Keratinocyte (primary cell): ENCODE measurements around the gene ACTN2.

ENCODE experiments used
- EZH2 ChIP-seq: IDR thresholded peaks from one replicate; pipeline ENCODE4 v1.6.1; 2012; ENCODE audit warnings: inconsistent platforms, mild to moderate bottlenecking, low read length, moderate library complexity
- TF ChIP-seq, protein P1 (sequence below), 3 experiments: IDR thresholded peaks in 1 of 3; conservative IDR thresholded peaks in 1 of 3; optimal IDR thresholded peaks in 1 of 3; 2 replicates in 2 of 3; 3 replicates in 1 of 3; pipeline versions ENCODE3 to v1.5.1; 2011; ENCODE audit warnings: low read length in 3 of 3, mild to moderate bottlenecking in 3 of 3, moderate library complexity in 2 of 3, control low read depth in 1 of 3, inconsistent platforms in 1 of 3; ENCODE audit not compliant: insufficient read depth in 2 of 3; ENCODE audit errors: extremely low read depth in 1 of 3

DNA sequence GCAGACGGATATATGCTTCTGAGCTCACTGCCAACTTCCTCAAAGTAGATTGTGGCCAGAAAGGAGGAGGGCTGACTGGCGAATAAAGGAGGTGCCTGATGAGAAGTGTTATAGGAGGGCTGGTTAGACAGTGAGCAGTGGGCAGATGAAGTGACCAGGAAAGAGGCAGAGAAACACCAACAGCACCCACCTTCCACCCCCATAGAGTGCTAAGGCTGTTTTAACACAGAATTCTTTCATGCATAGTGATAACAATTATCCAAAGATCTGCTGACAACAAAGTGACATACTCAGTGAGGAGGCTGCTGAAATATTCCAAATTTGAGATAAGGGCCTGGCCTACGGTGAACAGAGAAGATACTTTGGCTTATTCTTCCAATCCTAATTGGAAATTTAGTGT is 87.6 kb downstream of the ACTN2 start:
- TF ChIP-seq, protein P1, sequence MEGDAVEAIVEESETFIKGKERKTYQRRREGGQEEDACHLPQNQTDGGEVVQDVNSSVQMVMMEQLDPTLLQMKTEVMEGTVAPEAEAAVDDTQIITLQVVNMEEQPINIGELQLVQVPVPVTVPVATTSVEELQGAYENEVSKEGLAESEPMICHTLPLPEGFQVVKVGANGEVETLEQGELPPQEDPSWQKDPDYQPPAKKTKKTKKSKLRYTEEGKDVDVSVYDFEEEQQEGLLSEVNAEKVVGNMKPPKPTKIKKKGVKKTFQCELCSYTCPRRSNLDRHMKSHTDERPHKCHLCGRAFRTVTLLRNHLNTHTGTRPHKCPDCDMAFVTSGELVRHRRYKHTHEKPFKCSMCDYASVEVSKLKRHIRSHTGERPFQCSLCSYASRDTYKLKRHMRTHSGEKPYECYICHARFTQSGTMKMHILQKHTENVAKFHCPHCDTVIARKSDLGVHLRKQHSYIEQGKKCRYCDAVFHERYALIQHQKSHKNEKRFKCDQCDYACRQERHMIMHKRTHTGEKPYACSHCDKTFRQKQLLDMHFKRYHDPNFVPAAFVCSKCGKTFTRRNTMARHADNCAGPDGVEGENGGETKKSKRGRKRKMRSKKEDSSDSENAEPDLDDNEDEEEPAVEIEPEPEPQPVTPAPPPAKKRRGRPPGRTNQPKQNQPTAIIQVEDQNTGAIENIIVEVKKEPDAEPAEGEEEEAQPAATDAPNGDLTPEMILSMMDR (optimal IDR thresholded peaks at IDR 0.05 in 1 of 3, IDR thresholded peaks at IDR 0.05 in 1 of 3, conservative IDR thresholded peaks at IDR 0.05 in 1 of 3; ENCODE audit: extremely low read depth in 1 of 3, insufficient read depth in 2 of 3, low read length in 3 of 3) = no peak
- no peak for TF ChIP-seq EZH2
